Gastrocnemius medialis (tissue), 4 donors: ENCODE data around the gene SHF. TPM values are rescaled to one million over a fixed set of nuclear protein-coding genes. Genes with fewer than 3 reads are reported as not detected.

Source experiments
- ATAC-seq, 2 donors: fragments of 150-250 bp; one replicate each; pipeline ENCODE4 v1.9.1; 2016
- DNase-seq, 2 donors: peaks; one replicate each; pipeline ENCODE4 v3.0.0-alpha.2; 2019
- H3K27ac ChIP-seq, 4 donors: fragments of 200-600 bp; sonication (generic); 1 replicate in 1 of 4; 2 replicates in 3 of 4; pipeline ENCODE4 v1.5.1; 2016 to 2018; ENCODE audit warnings: mild to moderate bottlenecking in 2 of 4, moderate library complexity in 1 of 4
- H3K27me3 ChIP-seq, 3 donors: fragments of 200-600 bp; sonication (generic) in 2 of 3; 1 replicate in 1 of 3; 2 replicates in 2 of 3; pipeline versions ENCODE4 v1.5.1 to v1.6.0; 2016 to 2019; ENCODE audit warnings: mild to moderate bottlenecking in 1 of 3, moderate library complexity in 1 of 3
- H3K36me3 ChIP-seq, 2 donors: fragments of 200-600 bp; sonication (generic) in 1 of 2; one replicate each; pipeline ENCODE4 v1.5.1; 2017 to 2018
- H3K4me1 ChIP-seq, 2 donors: fragments of 200-600 bp; sonication (generic) in 1 of 2; one replicate each; pipeline ENCODE4 v1.5.1; 2016 to 2017; ENCODE audit warnings: mild to moderate bottlenecking in 2 of 2
- H3K4me3 ChIP-seq, 4 donors: fragments of 200-600 bp; sonication (generic) in 3 of 4; 1 replicate in 1 of 4; 2 replicates in 3 of 4; pipeline ENCODE4 v1.5.1; 2016 to 2019; ENCODE audit warnings: mild to moderate bottlenecking in 2 of 4
- H3K9me3 ChIP-seq, 3 donors: fragments of 200-600 bp; sonication (generic) in 2 of 3; 1 replicate in 1 of 3; 2 replicates in 2 of 3; pipeline ENCODE4 v1.5.1; 2016 to 2019
- POLR2A ChIP-seq, 2 donors: fragments of 450-650 bp; IDR thresholded peaks; one replicate each; pipeline ENCODE4 v1.6.1; 2017; ENCODE audit warnings: antibody characterized with exemption in 2 of 2, mild to moderate bottlenecking in 2 of 2, moderate library complexity in 2 of 2
- in situ Hi-C, 4 donors: fragments of 200-750 bp; cut with MboI; loops; one replicate each; pipeline versions ENCODE4 v1.15.0 to v1.8.0; 2017; ENCODE audit warnings: low sequenced_read_pairs in 4 of 4
- intact Hi-C: fragments of 100-400 bp; cut with DNase I; formaldehyde crosslinking; loops from one replicate; pipeline ENCODE4 v1.15.1; 2023; ENCODE audit warnings: low total_unique reads
- total RNA-seq, 4 donors: library from RNA; depleted of rRNA; stranded (reverse); fragments of >200 nt; gene quantifications; one replicate each; pipeline versions ENCODE4 v1.1.0 to v1.2.3, GENCODE V29; 2016
- TF ChIP-seq, protein P1 (sequence below), 5 experiments: fragments of 450-650 bp in 3 of 5; fragments of 200-600 bp in 2 of 5; sonication (generic) in 2 of 5; IDR thresholded peaks in 4 of 5; conservative IDR thresholded peaks in 1 of 5; 1 replicate in 4 of 5; 2 replicates in 1 of 5; pipeline ENCODE4 v1.5.1; 2016 to 2019; ENCODE audit warnings: antibody characterized with exemption in 5 of 5, mild to moderate bottlenecking in 3 of 5, moderate library complexity in 3 of 5

Gene SHF
- total RNA-seq, 4 donors from 2014 or later, result 0.80 to 3.3 (median 1.7) TPM

DNA sequence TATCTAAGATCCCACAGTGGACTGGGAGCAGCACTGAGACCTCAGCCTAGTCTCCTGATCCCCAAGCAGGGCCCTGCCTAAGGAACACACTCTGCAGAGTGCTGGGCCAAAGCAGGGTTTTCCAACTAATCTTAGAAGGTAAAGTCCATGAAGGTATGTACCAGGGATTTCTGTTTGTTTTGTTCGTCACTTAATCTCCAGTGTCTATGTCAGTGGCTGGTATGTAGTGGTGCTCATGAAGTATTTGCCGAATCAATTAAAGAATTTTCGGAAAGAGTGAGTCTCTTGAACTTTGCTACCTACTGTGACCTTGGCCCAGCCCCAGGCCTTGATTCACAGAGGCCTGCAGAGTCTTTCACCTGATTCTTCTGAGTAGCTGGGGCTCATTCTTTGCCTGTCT is 56.3 kb downstream of the SHF start:
- TF ChIP-seq, protein P1, sequence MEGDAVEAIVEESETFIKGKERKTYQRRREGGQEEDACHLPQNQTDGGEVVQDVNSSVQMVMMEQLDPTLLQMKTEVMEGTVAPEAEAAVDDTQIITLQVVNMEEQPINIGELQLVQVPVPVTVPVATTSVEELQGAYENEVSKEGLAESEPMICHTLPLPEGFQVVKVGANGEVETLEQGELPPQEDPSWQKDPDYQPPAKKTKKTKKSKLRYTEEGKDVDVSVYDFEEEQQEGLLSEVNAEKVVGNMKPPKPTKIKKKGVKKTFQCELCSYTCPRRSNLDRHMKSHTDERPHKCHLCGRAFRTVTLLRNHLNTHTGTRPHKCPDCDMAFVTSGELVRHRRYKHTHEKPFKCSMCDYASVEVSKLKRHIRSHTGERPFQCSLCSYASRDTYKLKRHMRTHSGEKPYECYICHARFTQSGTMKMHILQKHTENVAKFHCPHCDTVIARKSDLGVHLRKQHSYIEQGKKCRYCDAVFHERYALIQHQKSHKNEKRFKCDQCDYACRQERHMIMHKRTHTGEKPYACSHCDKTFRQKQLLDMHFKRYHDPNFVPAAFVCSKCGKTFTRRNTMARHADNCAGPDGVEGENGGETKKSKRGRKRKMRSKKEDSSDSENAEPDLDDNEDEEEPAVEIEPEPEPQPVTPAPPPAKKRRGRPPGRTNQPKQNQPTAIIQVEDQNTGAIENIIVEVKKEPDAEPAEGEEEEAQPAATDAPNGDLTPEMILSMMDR (IDR thresholded peaks at IDR 0.05 in 4 of 5, conservative IDR thresholded peaks at IDR 0.05 in 1 of 5), result no peak
- Histone ChIP-seq H3K27ac (no peak overlapping the region), H3K9me3 (no peaks in the 10 kb centered on the region), H3K36me3 (no peaks in the 10 kb centered on the region), H3K4me1 (no peaks in the 10 kb centered on the region), H3K27me3 (peaks cover 57 to 59% (median 58%) of the 10 kb centered on the region in 3 donors), H3K4me3 (no peak overlapping the region)
- intact Hi-C loops (no loop called here), in situ Hi-C loops (no loop called here)
- no peak for DNase-seq
- no peak for ATAC-seq

GRCh38 chr15:45130291-45131000 is 57.3 kb downstream of the SHF start:
- intact Hi-C loops (no loop called here), in situ Hi-C loops (no loop called here)
- TF ChIP-seq POLR2A (IDR thresholded peaks at IDR 0.05), result no peak
- TF ChIP-seq, protein P1 (IDR thresholded peaks at IDR 0.05 in 4 of 5, conservative IDR thresholded peaks at IDR 0.05 in 1 of 5), result no peak
- Histone ChIP-seq H3K27ac (no peak overlapping the region), H3K4me1 (no peaks in the 10 kb centered on the region), H3K36me3 (no peaks in the 10 kb centered on the region), H3K4me3 (no peak overlapping the region), H3K9me3 (no peaks in the 10 kb centered on the region), H3K27me3 (peaks cover 51 to 52% (median 52%) of the 10 kb centered on the region in 3 donors)
- no peak for DNase-seq
- no peak for ATAC-seq

GRCh38 chr15:45129651-45130129 is 58.1 kb downstream of the SHF start, which contains the start of the genes DUOX1 and DUOXA1:
DUOX1 (plus strand) TSS chr15:45129994; CDS start chr15:45131967, 1,973 bp downstream.
DUOXA1 (minus strand) TSS chr15:45129879; CDS start chr15:45123014, 6,865 bp downstream.
- H3K9me3 ChIP-seq, result no peaks in the 10 kb centered on the region
- no peaks in the 10 kb centered on the region for H3K4me1 ChIP-seq
- TF ChIP-seq POLR2A (IDR thresholded peaks at IDR 0.05), result no peak
- TF ChIP-seq, protein P1 (IDR thresholded peaks at IDR 0.05 in 4 of 5, conservative IDR thresholded peaks at IDR 0.05 in 1 of 5), result no peak
- intact Hi-C loops (no loop called here), in situ Hi-C loops (no loop called here)
- no peak for ATAC-seq
- no peak within 1 kb of the TSS for H3K27ac ChIP-seq
- no peak for DNase-seq
- peaks cover 44 to 49% (median 45%) of the 10 kb centered on the region in 3 donors for H3K27me3 ChIP-seq
- no peaks in the 10 kb centered on the region for H3K36me3 ChIP-seq
- H3K4me3 ChIP-seq, result peak within 1 kb of the TSS in 3 of 4 donors; percentile 11 to 34 (median 23)

- no peak for ATAC-seq
- no peak for DNase-seq
- no peaks in the 10 kb centered on the region for H3K36me3 ChIP-seq
- no peak overlapping the region for H3K27ac ChIP-seq
- no peak for TF ChIP-seq POLR2A (IDR thresholded peaks at IDR 0.05)
- TF ChIP-seq, protein P1 (IDR thresholded peaks at IDR 0.05 in 4 of 5, conservative IDR thresholded peaks at IDR 0.05 in 1 of 5), result no peak
- no peaks in the 10 kb centered on the region for H3K4me1 ChIP-seq
- in situ Hi-C loops (no loop called here), intact Hi-C loops (no loop called here)
- H3K9me3 ChIP-seq, result no peaks in the 10 kb centered on the region
- H3K4me3 ChIP-seq, result peak overlapping the region in 3 of 4 donors; percentile 11 to 34 (median 23)
- peaks cover 38 to 44% (median 39%) of the 10 kb centered on the region in 3 donors for H3K27me3 ChIP-seq
These were observed 58.7 kb downstream of the SHF start for GRCh38 chr15:45128971-45129639.
